Endothelial cell of umbilical vein (primary cell): Measurements from ENCODE around the gene TRIM45. TPM values are rescaled to one million over a fixed set of nuclear protein-coding genes. Genes with fewer than 3 reads are reported as not detected.

Experiments used
- BruUV-seq: library from RNA; stranded (reverse); fragments of 400-500 nt; replicated peaks from 2 replicates; lab custom pipeline; 2021; lab: Mats Ljungman, UMichigan
- CTCF ChIA-PET: fragments of 300-600, 350-600 bp; sonication (Branson Sonifier 250); formaldehyde crosslinking; loops from one replicate; lab custom pipeline; 2021; ENCODE audit warnings: antibody characterized with exemption, inconsistent platforms; lab: Charles Lee
- POLR2A ChIA-PET: fragments of 300-600, 350-600 bp; sonication (Branson Sonifier 250); formaldehyde crosslinking; loops from one replicate; lab custom pipeline; 2021; ENCODE audit warnings: antibody characterized with exemption, inconsistent platforms; lab: Charles Lee
- DNase-seq: peaks from one replicate; pipeline ENCODE4 v3.0.0-alpha.2; 2011; ENCODE audit warnings: low read depth, low spot score
- FAIRE-seq: peaks from 2 replicates; lab custom pipeline; 2011; peaks lifted over from hg19 to GRCh38; lab: Jason Lieb, UNC
- H2AFZ ChIP-seq: 2 replicates; pipeline ENCODE4 v1.6.0; 2012; ENCODE audit warnings: low read depth, low read length, control low read depth, inconsistent platforms
- H3K27ac ChIP-seq: 2 replicates; pipeline ENCODE4 v1.5.1; 2011; ENCODE audit warnings: low read depth, mild to moderate bottlenecking, control low read depth, low read length, moderate library complexity; ENCODE audit not compliant: insufficient read depth
- H3K27me3 ChIP-seq, 2 experiments: 2 replicates each; pipeline versions ENCODE4 v1.6.0 to v1.6.1; 2011; ENCODE audit warnings: low read length in 2 of 2, mixed read lengths in 1 of 2; ENCODE audit not compliant: control insufficient read depth in 2 of 2, insufficient read depth in 2 of 2
- H3K36me3 ChIP-seq, 2 experiments: 2 replicates in 1 of 2; 3 replicates in 1 of 2; pipeline ENCODE4 v1.5.1; 2011; ENCODE audit warnings: low read length in 2 of 2, mild to moderate bottlenecking in 1 of 2, moderate library complexity in 1 of 2; ENCODE audit not compliant: control insufficient read depth in 2 of 2, insufficient read depth in 2 of 2; ENCODE audit errors: extremely low read depth in 1 of 2
- H3K4me1 ChIP-seq: 3 replicates; pipeline ENCODE4 v1.5.1; 2011; ENCODE audit warnings: mild to moderate bottlenecking, low read length; ENCODE audit not compliant: control insufficient read depth, insufficient read depth; ENCODE audit errors: extremely low read depth
- H3K4me2 ChIP-seq: 2 replicates; pipeline ENCODE4 v1.6.1; 2011; ENCODE audit warnings: low read length, control low read depth, mixed read lengths; ENCODE audit not compliant: insufficient read depth
- H3K4me3 ChIP-seq, 3 experiments: fragments of 200-600 bp in 1 of 3; sonication (generic), shearing (Covaris generic) in 1 of 3; replicated peaks in 1 of 3; 2 replicates each; pipeline ENCODE4 v1.5.1; 2011 to 2016; ENCODE audit warnings: control low read depth in 3 of 3, low read length in 3 of 3, mild to moderate bottlenecking in 2 of 3, inconsistent platforms in 1 of 3, low read depth in 1 of 3, moderate library complexity in 1 of 3; ENCODE audit not compliant: insufficient read depth in 1 of 3
- H3K79me2 ChIP-seq: 2 replicates; pipeline ENCODE4 v1.6.0; 2012; ENCODE audit warnings: low read length, inconsistent platforms; ENCODE audit not compliant: control insufficient read depth, insufficient read depth
- H3K9ac ChIP-seq: replicated peaks from 2 replicates; pipeline ENCODE3; 2011; ENCODE audit warnings: low read length, control low read depth; ENCODE audit not compliant: insufficient read depth; ENCODE audit errors: extremely low read depth
- H3K9me1 ChIP-seq: replicated peaks from 3 replicates; pipeline ENCODE4 v1.6.0; 2011; ENCODE audit warnings: mild to moderate bottlenecking, low read length; ENCODE audit not compliant: control insufficient read depth, insufficient read depth; ENCODE audit errors: extremely low read depth
- H3K9me3 ChIP-seq: replicated peaks from 2 replicates; pipeline ENCODE4 v1.5.1; 2012; ENCODE audit warnings: low read length, inconsistent platforms; ENCODE audit not compliant: control insufficient read depth, insufficient read depth
- H4K20me1 ChIP-seq: replicated peaks from 2 replicates; pipeline ENCODE3; 2011; ENCODE audit warnings: mild to moderate bottlenecking, low read length; ENCODE audit not compliant: control insufficient read depth, insufficient read depth; ENCODE audit errors: extremely low read depth
- EZH2 ChIP-seq: IDR thresholded peaks from 2 replicates; pipeline ENCODE4 v1.6.1; 2012; ENCODE audit warnings: borderline replicate concordance, low read depth, mild to moderate bottlenecking, moderate library complexity, low read length, inconsistent platforms; ENCODE audit not compliant: severe bottlenecking
- FOS ChIP-seq: IDR thresholded peaks from 2 replicates; pipeline ENCODE4 v1.6.1; 2011; ENCODE audit warnings: mild to moderate bottlenecking, low read length, moderate library complexity, borderline replicate concordance; ENCODE audit not compliant: insufficient read depth
- GATA2 ChIP-seq: IDR thresholded peaks from 2 replicates; pipeline ENCODE4 v1.7.0; 2011; ENCODE audit warnings: low read depth, mild to moderate bottlenecking, moderate library complexity, mixed read lengths, low read length; ENCODE audit not compliant: insufficient read length, insufficient read depth
- JUN ChIP-seq: IDR thresholded peaks from 2 replicates; pipeline ENCODE4 v1.6.1; 2011; ENCODE audit warnings: borderline replicate concordance, low read depth; ENCODE audit not compliant: insufficient read length, insufficient read depth
- MYC ChIP-seq: IDR thresholded peaks from one replicate; pipeline ENCODE4 v1.6.1; 2011; ENCODE audit warnings: mild to moderate bottlenecking, low read depth, low read length
- POLR2A ChIP-seq: IDR thresholded peaks from 2 replicates; pipeline ENCODE4 v1.6.1; 2012; ENCODE audit warnings: low read depth, mild to moderate bottlenecking, control low read depth, low read length
- POLR2AphosphoS5 ChIP-seq: IDR thresholded peaks from 2 replicates; pipeline ENCODE4 v1.6.1; 2012; ENCODE audit warnings: low read depth, mild to moderate bottlenecking, control low read depth, low read length, moderate library complexity; ENCODE audit not compliant: insufficient read depth
- dilution Hi-C: fragments of 300-500 bp; cut with MboI; formaldehyde crosslinking; loops from one replicate; pipeline ENCODE4 v1.15.0; 2019; ENCODE audit warnings: low sequenced_read_pairs; ENCODE audit not compliant: extremely low pct_ligation_motif_present
- intact Hi-C: fragments of 100-400 bp; cut with micrococcal nuclease; formaldehyde crosslinking; loops from one replicate; pipeline ENCODE4 v1.10.0; 2022
- polyA plus RNA-seq, 4 experiments: library from polyadenylated mRNA; depleted of rRNA in 3 of 4; stranded (reverse) in 3 of 4; unstranded in 1 of 4; fragments of >200 nt; gene quantifications; 2 replicates each; pipeline versions ENCODE4 v1.2.1 to v1.2.3, GENCODE V29; 2011 to 2012; ENCODE audit warnings: missing spikeins in 1 of 4
- total RNA-seq: library from RNA; stranded (reverse); gene quantifications from 2 replicates; pipeline ENCODE4 v1.2.3, GENCODE V29; 2021
- TF ChIP-seq, protein P1 (sequence below), 2 donors: IDR thresholded peaks; 1 replicate in 1 of 2; 2 replicates in 1 of 2; pipeline ENCODE4 v1.5.1; 2011; ENCODE audit warnings: low read length in 2 of 2, mild to moderate bottlenecking in 2 of 2, moderate library complexity in 2 of 2, control low read depth in 1 of 2, inconsistent platforms in 1 of 2, low read depth in 1 of 2; ENCODE audit not compliant: insufficient read depth in 1 of 2; ENCODE audit errors: extremely low read depth in 1 of 2
- TF ChIP-seq, protein P2 (sequence below): IDR thresholded peaks from 2 replicates; pipeline ENCODE4 v1.6.1; 2011; ENCODE audit not compliant: insufficient read depth, insufficient read length

The TRIM45 gene
- total and polyA plus RNA-seq, 2 donors (not counting 3 experiments of a cell fraction or from before 2014, with no cell fraction given): 2.9 to 3.1 TPM

- Histone ChIP-seq H3K36me3 (no peaks in the 10 kb centered on the region), H3K4me3 (no peak overlapping the region), H3K4me1 (no peaks in the 10 kb centered on the region), H3K79me2 (no peaks in the 10 kb centered on the region), H3K9me1 (no peaks in the 10 kb centered on the region), H2AFZ (no peak overlapping the region), H3K27me3 (no peaks in the 10 kb centered on the region), H3K9ac (no peak overlapping the region), H3K9me3 (no peaks in the 10 kb centered on the region), H3K27ac (no peak overlapping the region), H4K20me1 (no peaks in the 10 kb centered on the region), H3K4me2 (no peak overlapping the region)
- FAIRE-seq (no peak), DNase-seq (no peak)
- TF ChIP-seq FOS: peak; percentile 60
- TF ChIP-seq POLR2A: no peak
- no peak for TF ChIP-seq JUN
- ChIA-PET CTCF (interaction anchor here (1.2 kb wide), 1 partner anchor 79 kb away, joined by 3 read pairs; no protein-coding TSS in a partner anchor), POLR2A (interaction anchor here (0.5 kb wide), 1 partner anchor 31 kb away, joined by 4 read pairs; no protein-coding TSS in a partner anchor)
- intact Hi-C loops: no loop called here
- BruUV-seq: no TSS peak
- dilution Hi-C loops: no loop called here
These were observed 25.2 kb upstream of the TRIM45 start for GRCh38 chr1:117146575-117147340.

- Histone ChIP-seq H3K9me3 (no peaks in the 10 kb centered on the region), H4K20me1 (no peaks in the 10 kb centered on the region), H3K36me3 (no peaks in the 10 kb centered on the region), H3K4me2 (no peak overlapping the region), H3K4me1 (no peaks in the 10 kb centered on the region), H3K27me3 (no peaks in the 10 kb centered on the region), H3K9me1 (no peaks in the 10 kb centered on the region), H2AFZ (no peak overlapping the region), H3K79me2 (no peaks in the 10 kb centered on the region), H3K9ac (no peak overlapping the region), H3K4me3 (no peak overlapping the region), H3K27ac (no peak overlapping the region)
- POLR2A ChIA-PET: interaction anchor here (0.5 kb wide), 1 partner anchor 32 kb away, joined by 4 read pairs; no protein-coding TSS in a partner anchor
- no peak for TF ChIP-seq POLR2A
- TF ChIP-seq, protein P1, sequence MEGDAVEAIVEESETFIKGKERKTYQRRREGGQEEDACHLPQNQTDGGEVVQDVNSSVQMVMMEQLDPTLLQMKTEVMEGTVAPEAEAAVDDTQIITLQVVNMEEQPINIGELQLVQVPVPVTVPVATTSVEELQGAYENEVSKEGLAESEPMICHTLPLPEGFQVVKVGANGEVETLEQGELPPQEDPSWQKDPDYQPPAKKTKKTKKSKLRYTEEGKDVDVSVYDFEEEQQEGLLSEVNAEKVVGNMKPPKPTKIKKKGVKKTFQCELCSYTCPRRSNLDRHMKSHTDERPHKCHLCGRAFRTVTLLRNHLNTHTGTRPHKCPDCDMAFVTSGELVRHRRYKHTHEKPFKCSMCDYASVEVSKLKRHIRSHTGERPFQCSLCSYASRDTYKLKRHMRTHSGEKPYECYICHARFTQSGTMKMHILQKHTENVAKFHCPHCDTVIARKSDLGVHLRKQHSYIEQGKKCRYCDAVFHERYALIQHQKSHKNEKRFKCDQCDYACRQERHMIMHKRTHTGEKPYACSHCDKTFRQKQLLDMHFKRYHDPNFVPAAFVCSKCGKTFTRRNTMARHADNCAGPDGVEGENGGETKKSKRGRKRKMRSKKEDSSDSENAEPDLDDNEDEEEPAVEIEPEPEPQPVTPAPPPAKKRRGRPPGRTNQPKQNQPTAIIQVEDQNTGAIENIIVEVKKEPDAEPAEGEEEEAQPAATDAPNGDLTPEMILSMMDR (IDR thresholded peaks at IDR 0.05; ENCODE audit: extremely low read depth in 1 of 2, insufficient read depth in 1 of 2, low read depth in 1 of 2, low read length in 2 of 2): no peak
- TF ChIP-seq MYC: no peak
- no peak for TF ChIP-seq FOS
- TF ChIP-seq JUN: no peak
- no peak for TF ChIP-seq EZH2
- TF ChIP-seq POLR2AphosphoS5: no peak
- TF ChIP-seq, protein P2, sequence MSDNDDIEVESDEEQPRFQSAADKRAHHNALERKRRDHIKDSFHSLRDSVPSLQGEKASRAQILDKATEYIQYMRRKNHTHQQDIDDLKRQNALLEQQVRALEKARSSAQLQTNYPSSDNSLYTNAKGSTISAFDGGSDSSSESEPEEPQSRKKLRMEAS: no peak
- no peak for TF ChIP-seq GATA2
- CTCF ChIA-PET: interaction anchor here (1.2 kb wide), 1 partner anchor 78 kb away, joined by 3 read pairs; no protein-coding TSS in a partner anchor
- DNase-seq (no peak), FAIRE-seq (no peak)
- intact Hi-C loops: no loop called here
- dilution Hi-C loops: no loop called here
- BruUV-seq: no TSS peak
These were observed 24.5 kb upstream of the TRIM45 start for GRCh38 chr1:117146072-117146471.
